ENCODE data around the gene FITM1. TPM values are rescaled to one million over a fixed set of nuclear protein-coding genes. Genes with fewer than 3 reads are reported as not detected.

The FITM1 gene
- polyA plus RNA-seq, 1 donor, result 1.1 TPM

Other genes with a start within 250 kb of the FITM1 start
- gene DHRS4, start 176.9 kb upstream of the FITM1 start, polyA plus RNA-seq (ENCODE audit: insufficient read length), result 43.3 TPM
- 39.6 TPM for gene DHRS4L2, start 141.7 kb upstream of the FITM1 start, polyA plus RNA-seq (ENCODE audit: insufficient read length)
- gene CARMIL3, start 78.7 kb upstream of the FITM1 start, polyA plus RNA-seq (ENCODE audit: insufficient read length), result 2.4 TPM
- gene CPNE6, start 59.1 kb upstream of the FITM1 start, polyA plus RNA-seq (ENCODE audit: insufficient read length), result 0.18 TPM
- gene PCK2, start 36.3 kb upstream of the FITM1 start, polyA plus RNA-seq (ENCODE audit: insufficient read length), result 35.8 TPM
- 75.4 TPM for gene DCAF11, start 15.9 kb upstream of the FITM1 start, polyA plus RNA-seq (ENCODE audit: insufficient read length)
- gene NRL, start 15.7 kb upstream of the FITM1 start, polyA plus RNA-seq (ENCODE audit: insufficient read length), result 2.6 TPM
- 191 TPM for gene PSME1, start 5.5 kb downstream of the FITM1 start, polyA plus RNA-seq (ENCODE audit: insufficient read length)
- gene EMC9, start 10.9 kb downstream of the FITM1 start, polyA plus RNA-seq (ENCODE audit: insufficient read length), result 19.2 TPM
- 158 TPM for gene PSME2, start 16.0 kb downstream of the FITM1 start, polyA plus RNA-seq (ENCODE audit: insufficient read length)
- 57.5 TPM for gene RNF31, start 16.8 kb downstream of the FITM1 start, polyA plus RNA-seq (ENCODE audit: insufficient read length)
- 64.5 TPM for gene IRF9, start 30.6 kb downstream of the FITM1 start, polyA plus RNA-seq (ENCODE audit: insufficient read length)
- gene REC8, start 41.4 kb downstream of the FITM1 start, polyA plus RNA-seq (ENCODE audit: insufficient read length), result 88.7 TPM
- 35.6 TPM for gene IPO4, start 58.2 kb downstream of the FITM1 start, polyA plus RNA-seq (ENCODE audit: insufficient read length)
- gene TM9SF1, start 64.8 kb downstream of the FITM1 start, polyA plus RNA-seq (ENCODE audit: insufficient read length), result 39.7 TPM
- 13.3 TPM for gene TSSK4, start 75.0 kb downstream of the FITM1 start, polyA plus RNA-seq (ENCODE audit: insufficient read length)
- gene CHMP4A, start 82.8 kb downstream of the FITM1 start, polyA plus RNA-seq (ENCODE audit: insufficient read length), result 63.7 TPM
- gene MDP1, start 85.4 kb downstream of the FITM1 start, polyA plus RNA-seq (ENCODE audit: insufficient read length), result 8.4 TPM
- gene NEDD8, start 101.7 kb downstream of the FITM1 start, polyA plus RNA-seq (ENCODE audit: insufficient read length), result 231 TPM
- gene GMPR2, start 102.3 kb downstream of the FITM1 start, polyA plus RNA-seq (ENCODE audit: insufficient read length), result 121 TPM
- 62.4 TPM for gene TINF2, start 112.0 kb downstream of the FITM1 start, polyA plus RNA-seq (ENCODE audit: insufficient read length)
- 2.3 TPM for gene TGM1, start 132.5 kb downstream of the FITM1 start, polyA plus RNA-seq (ENCODE audit: insufficient read length)
- 18.8 TPM for gene RABGGTA, start 140.9 kb downstream of the FITM1 start, polyA plus RNA-seq (ENCODE audit: insufficient read length)
- gene DHRS1, start 169.1 kb downstream of the FITM1 start, polyA plus RNA-seq (ENCODE audit: insufficient read length), result 48.9 TPM
- gene NOP9, start 169.2 kb downstream of the FITM1 start, polyA plus RNA-seq (ENCODE audit: insufficient read length), result 29.0 TPM
- 24.8 TPM for gene CIDEB, start 177.3 kb downstream of the FITM1 start, polyA plus RNA-seq (ENCODE audit: insufficient read length)
- 4.6 TPM for gene LTB4R2, start 179.5 kb downstream of the FITM1 start, polyA plus RNA-seq (ENCODE audit: insufficient read length)
- gene LTB4R, start 180.8 kb downstream of the FITM1 start, polyA plus RNA-seq (ENCODE audit: insufficient read length), result 6.7 TPM
- gene ADCY4, start 204.4 kb downstream of the FITM1 start, polyA plus RNA-seq (ENCODE audit: insufficient read length), result 22.4 TPM
- gene RIPK3, start 209.3 kb downstream of the FITM1 start, polyA plus RNA-seq (ENCODE audit: insufficient read length), result 3.5 TPM
- gene NFATC4, start 237.5 kb downstream of the FITM1 start, polyA plus RNA-seq (ENCODE audit: insufficient read length), result 70.3 TPM

Measured in left kidney (tissue), 1 donor.